LNCaP clone FGC (cell line): ENCODE measurements around the gene SPEN.
"Not testable (repeated sequence)": the region's sequence is repeated elsewhere in the genome, so short reads cannot be mapped to it uniquely, and the experiment has no call there.

Source experiments
- DNase-seq: peaks from one replicate; pipeline ENCODE4 v3.0.0-alpha.2; 2011; ENCODE audit warnings: low read depth
- H3K4me3 ChIP-seq: 2 replicates; pipeline ENCODE4 v1.5.1; 2011; ENCODE audit warnings: mild to moderate bottlenecking, low read depth, low read length, control low read depth
- TF ChIP-seq, protein P1 (sequence below): IDR thresholded peaks from 2 replicates; pipeline ENCODE4 v1.5.1; 2012; ENCODE audit warnings: mild to moderate bottlenecking; ENCODE audit not compliant: control insufficient read depth, insufficient read depth; ENCODE audit errors: extremely low read depth

The SPEN gene

DNA sequence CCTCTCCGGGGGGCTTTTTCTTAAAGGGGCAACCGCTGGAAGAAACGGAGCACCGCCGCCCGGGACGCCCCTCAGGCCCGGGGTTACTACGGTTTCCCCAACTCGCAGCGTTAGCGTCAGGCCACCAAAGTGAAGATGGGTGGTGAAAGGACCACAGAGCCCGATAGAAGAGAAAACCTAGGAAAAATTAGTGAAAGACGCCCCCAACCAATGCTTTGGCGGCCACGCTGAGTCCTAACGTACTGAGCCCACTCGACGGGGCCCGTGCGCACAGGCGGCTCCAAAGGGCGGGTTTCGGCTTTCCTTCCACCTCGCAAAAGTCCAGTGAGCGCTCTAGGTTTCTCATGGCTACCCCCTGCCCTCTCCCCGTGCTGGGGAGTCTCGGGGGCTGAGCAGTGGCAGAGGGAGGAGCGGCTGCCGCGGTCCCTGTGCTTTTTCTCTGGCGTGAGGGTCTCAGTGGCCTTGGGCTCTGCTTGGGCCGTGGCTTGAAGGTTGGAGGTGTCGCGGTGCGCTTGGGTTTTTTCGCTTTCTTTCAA is 12.2 kb upstream of the SPEN start:
- TF ChIP-seq, protein P1, sequence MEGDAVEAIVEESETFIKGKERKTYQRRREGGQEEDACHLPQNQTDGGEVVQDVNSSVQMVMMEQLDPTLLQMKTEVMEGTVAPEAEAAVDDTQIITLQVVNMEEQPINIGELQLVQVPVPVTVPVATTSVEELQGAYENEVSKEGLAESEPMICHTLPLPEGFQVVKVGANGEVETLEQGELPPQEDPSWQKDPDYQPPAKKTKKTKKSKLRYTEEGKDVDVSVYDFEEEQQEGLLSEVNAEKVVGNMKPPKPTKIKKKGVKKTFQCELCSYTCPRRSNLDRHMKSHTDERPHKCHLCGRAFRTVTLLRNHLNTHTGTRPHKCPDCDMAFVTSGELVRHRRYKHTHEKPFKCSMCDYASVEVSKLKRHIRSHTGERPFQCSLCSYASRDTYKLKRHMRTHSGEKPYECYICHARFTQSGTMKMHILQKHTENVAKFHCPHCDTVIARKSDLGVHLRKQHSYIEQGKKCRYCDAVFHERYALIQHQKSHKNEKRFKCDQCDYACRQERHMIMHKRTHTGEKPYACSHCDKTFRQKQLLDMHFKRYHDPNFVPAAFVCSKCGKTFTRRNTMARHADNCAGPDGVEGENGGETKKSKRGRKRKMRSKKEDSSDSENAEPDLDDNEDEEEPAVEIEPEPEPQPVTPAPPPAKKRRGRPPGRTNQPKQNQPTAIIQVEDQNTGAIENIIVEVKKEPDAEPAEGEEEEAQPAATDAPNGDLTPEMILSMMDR, result no peak
- no peak for DNase-seq

DNA sequence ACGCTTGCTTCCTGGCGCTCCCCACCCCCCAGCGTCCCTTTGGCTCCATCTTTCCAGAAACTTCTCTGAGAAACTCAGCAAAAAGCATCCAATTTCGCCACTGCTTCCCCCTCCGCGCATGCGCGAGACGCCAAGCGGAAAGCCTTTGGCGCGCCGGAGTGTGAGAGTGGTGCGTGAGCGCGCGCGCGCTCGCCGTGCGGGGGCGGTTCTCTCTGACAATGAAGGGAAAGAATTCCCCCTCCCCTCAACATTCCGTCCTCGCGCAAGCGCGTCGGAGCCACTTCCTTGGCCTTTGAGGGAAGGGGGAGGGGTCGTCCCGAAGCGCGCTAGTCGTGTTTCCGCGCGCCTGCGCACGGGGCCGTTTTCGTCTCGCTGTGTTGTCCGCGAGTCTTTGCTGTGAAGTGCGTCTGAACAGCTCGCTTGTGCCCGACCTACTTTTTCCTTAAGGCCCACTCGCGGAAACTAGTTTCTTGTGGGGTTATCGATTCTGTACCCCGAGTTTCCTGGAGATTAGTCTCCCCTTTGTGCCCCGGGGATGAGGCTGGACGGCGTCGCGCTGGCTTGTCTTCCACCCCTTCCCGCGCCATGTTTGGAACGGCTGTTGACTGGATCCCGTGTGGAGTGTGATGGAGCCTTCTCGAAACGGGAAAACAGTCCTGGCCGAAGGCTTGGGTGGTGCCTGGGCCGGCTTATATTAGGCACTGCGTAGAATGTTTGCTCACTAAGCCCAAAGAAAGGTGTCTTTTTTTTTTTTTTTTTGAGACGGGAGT is 11.6 kb upstream of the SPEN start:
- DNase-seq, result peak; percentile 86
- TF ChIP-seq, protein P1, result no peak
- H3K4me3 ChIP-seq, result peak overlapping the region; percentile 63

More for the DNA sequence above, 12.2 kb upstream of the SPEN start:
- H3K4me3 ChIP-seq, result peak overlapping the region; percentile 63

DNA sequence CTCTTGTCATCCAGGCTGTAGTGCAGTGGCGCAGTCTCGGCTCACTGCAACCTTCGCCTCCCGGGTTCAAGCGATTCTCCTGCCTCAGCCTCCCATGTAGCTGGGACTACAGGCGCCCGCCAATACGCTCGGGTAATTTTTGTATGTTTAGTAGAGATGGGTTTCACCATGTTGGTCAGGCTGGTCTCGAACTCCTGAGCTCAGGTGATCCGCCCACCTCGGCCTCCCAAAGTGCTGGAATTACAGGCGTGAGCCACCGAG is 11.1 kb upstream of the SPEN start:
- H3K4me3 ChIP-seq, result peak overlapping the region; percentile 59
- not testable (repeated sequence) for DNase-seq

DNA sequence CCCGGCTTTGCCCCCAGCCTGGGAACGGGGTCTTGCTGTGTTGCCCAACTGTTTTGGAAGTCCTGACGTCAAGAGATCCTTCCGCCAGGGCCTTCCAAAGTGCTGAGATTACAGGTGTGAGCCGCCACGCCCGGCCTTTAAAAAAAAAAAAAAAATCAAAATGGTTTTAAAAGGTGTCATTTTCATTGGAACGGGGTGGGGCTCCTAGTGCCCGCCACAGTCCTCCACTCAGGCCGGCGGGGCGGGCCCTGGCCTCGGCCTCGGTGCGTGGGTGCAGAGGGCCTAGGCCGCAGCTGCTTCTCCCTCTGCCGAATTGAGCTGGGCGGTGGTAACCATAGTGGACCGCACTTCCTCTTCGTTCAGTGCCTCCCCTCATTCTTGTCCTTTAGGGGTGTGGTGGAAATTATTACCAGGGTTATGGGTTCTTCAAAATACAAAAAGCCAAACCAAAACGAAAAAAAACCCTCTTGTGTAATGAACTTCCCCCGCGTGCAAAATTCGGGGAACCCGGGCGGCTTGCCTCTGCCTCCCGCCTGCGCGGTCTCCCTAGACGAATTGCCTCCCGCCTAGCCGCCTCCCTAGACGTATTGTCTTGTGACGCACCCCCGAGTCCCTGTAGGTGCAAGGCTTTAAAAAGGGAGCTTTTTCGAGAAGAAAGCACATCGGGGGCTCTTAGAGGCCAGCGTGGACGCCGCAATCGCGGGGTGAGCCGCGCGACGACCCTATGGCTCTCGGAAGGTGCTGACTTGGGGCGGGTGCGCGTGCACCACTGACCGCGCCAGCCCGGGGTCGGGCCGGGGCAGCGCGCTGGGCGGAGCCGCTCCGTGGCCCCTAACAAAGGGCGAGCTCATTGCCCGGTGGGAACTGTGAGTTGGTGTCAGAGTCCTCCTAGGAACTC is 10.5 kb upstream of the SPEN start:
- H3K4me3 ChIP-seq, result peak overlapping the region; percentile 59; the same call in 1 of the 2 replicates
- TF ChIP-seq, protein P1, result no peak
- no peak for DNase-seq

DNA sequence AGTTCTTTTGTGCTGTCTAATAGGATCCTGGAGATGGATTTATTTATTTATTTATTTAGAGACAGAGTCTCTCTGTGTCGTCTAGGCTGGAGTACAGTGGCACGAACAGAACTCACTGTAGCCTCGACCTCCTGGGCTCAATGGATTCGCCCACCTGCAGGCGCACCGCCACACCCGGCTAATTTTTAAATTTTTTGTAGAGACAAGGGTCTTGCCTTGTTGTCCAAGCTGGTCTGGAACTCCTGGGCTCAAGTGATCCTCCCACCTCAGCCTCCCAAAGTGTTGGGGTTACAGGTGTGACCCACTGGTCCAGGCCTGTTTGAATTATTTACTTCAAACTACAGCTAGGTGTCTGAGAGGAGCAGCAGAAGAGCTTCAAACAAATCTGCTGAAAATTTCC is 9.6 kb upstream of the SPEN start:
- DNase-seq, result no peak
- H3K4me3 ChIP-seq, result no peak overlapping the region
- TF ChIP-seq, protein P1, result no peak

DNA sequence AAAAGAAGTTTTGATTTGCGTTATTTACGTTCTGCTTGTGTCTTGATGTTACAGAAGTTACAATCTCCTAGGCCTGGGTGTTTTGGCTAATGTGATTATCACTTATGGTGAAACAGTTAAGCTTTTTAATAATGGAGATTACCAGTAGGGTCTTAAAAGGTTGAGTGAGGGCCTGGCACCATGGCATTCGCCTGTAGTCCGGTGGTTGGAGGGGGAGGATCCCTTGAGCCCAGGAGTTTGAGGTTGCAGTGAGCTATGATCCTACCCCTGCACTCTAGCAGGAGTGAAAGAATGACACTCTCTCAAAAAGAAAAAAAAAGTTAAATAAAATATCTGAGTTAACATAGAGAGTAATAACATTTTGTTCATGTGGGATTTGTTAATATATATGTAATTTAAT is 8.8 kb upstream of the SPEN start:
- TF ChIP-seq, protein P1, result no peak
- no peak for DNase-seq
- no peak overlapping the region for H3K4me3 ChIP-seq

DNA sequence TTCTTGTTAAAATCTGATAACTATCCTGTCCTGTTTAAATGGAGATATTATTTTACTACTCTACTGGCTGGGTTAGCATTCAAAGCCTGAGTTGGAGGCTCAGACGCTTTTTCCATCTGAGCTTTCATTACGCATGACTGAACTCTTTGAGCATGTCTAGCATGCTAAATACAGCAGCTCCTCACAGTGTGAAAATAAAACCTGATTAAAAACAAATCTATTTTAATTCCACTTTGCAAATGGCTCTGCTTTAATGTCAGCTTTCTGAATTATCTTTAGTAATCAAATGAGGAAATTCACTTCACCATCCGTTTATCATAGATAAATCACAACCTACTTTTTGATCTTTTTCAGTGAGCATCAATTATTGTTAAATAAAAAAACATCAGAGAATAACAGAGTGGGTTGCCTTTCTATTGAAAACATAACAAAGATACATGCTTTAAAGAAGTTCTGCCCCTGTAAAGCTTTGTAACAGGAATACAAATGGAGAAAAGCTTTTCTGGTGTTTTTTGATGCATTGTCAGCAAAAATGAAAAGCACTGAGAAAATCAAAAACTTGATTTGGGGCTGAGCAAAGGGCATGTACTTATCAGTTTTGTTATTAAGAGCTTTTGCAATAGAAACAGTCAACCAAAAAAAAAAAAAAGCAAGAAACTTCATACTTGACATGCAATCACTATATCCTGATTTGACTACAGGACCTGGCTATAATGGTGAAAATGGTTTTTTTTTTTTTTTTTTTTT is 3.5 kb upstream of the SPEN start:
- DNase-seq, result no peak
- TF ChIP-seq, protein P1, result no peak
- H3K4me3 ChIP-seq, result no peak overlapping the region

DNA sequence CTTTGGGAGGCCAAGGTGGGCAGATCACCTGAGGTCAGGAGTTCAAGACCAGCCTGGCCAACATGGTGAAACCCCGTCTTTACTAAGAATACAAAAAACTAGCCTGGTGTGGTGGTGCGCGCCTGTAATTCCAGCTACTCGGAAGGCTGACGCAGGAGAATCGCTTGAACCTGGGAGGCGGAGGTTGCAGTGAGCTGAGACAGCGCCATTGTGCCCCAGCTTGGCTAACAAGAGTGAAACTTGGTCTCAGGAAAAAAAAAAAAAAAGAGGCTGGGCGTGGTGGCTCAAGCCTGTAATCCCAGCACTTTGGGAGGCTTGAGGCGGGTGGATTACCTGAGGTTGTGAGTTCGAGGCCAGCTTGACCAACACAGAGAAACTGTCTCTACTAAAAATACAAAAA is 1.5 kb upstream of the SPEN start:
- H3K4me3 ChIP-seq, DNase-seq: not testable (repeated sequence)
